ENCODE measurements around the gene DAAM2. TPM values are rescaled to one million over a fixed set of nuclear protein-coding genes. Genes with fewer than 3 reads are reported as not detected.
A peak's percentile ranks its signal among the peaks of the same experiment; 100 is the strongest.

Gene DAAM2
- total and polyA plus RNA-seq, 4 donors, result 1.9 to 17.0 (median 4.4) TPM

- WGBS, result 96% methylated on average over 3 of the region's 3 CpGs
- Histone ChIP-seq H3K27me3 (ENCODE audit: control insufficient read depth in 4 of 4, insufficient read depth in 4 of 4, low read length in 3 of 4) (no peaks in the 10 kb centered on the region), H3K4me3 (ENCODE audit: low read depth in 1 of 3, low read length in 3 of 3) (no peak overlapping the region), H3K9ac (ENCODE audit: low read depth in 1 of 2, low read length in 2 of 2) (no peak overlapping the region), H3K27ac (ENCODE audit: low read depth in 1 of 2, low read length in 2 of 2) (no peak overlapping the region), H3K36me3 (ENCODE audit: control insufficient read depth in 4 of 4, insufficient read depth in 3 of 4, low read depth in 1 of 4, low read length in 3 of 4) (peaks cover 0 to 15% (median 6%) of the 10 kb centered on the region in 4 donors), H3K4me1 (ENCODE audit: control insufficient read depth in 4 of 4, insufficient read depth in 4 of 4, low read length in 3 of 4) (no peaks in the 10 kb centered on the region), H3K9me3 (ENCODE audit: control insufficient read depth in 4 of 4, low read length in 3 of 4) (no peaks in the 10 kb centered on the region)
- DNase-seq (ENCODE audit: low spot score), result no peak
- TF ChIP-seq ATF3 (IDR thresholded peaks at IDR 0.05) (no peak), RAD21 (IDR thresholded peaks at IDR 0.05) (peak in 1 of 2 donors; percentile 27), GABPA (IDR thresholded peaks at IDR 0.05 in 1 of 2, conservative IDR thresholded peaks at IDR 0.05 in 1 of 2) (no peak), SP1 (IDR thresholded peaks at IDR 0.05) (no peak), REST (IDR thresholded peaks at IDR 0.05) (no peak), RXRA (IDR thresholded peaks at IDR 0.05) (no peak), HNF4A (conservative IDR thresholded peaks at IDR 0.05) (no peak), TAF1 (conservative IDR thresholded peaks at IDR 0.05) (no peak)
These were observed 78.8 kb downstream of the DAAM2 start for GRCh38 chr6:39870950-39871349.

GRCh38 chr6:39873439-39873838, 81.3 kb downstream of the DAAM2 start:
- H3K9me3 ChIP-seq (ENCODE audit: control insufficient read depth in 4 of 4, low read length in 3 of 4), result no peaks in the 10 kb centered on the region
- no peaks in the 10 kb centered on the region for H3K27me3 ChIP-seq (ENCODE audit: control insufficient read depth in 4 of 4, insufficient read depth in 4 of 4, low read length in 3 of 4)
- H3K9ac ChIP-seq (ENCODE audit: low read depth in 1 of 2, low read length in 2 of 2), result no peak overlapping the region
- no peak for DNase-seq (ENCODE audit: low spot score)
- no peak for TF ChIP-seq SP1 (IDR thresholded peaks at IDR 0.05)
- no peak for TF ChIP-seq RAD21 (IDR thresholded peaks at IDR 0.05)
- TF ChIP-seq HNF4A (conservative IDR thresholded peaks at IDR 0.05), result no peak
- TF ChIP-seq EGR1 (IDR thresholded peaks at IDR 0.05; ENCODE audit: low read depth in 2 of 2), result no peak
- no peak for TF ChIP-seq ATF3 (IDR thresholded peaks at IDR 0.05)
- TF ChIP-seq HNF4G (IDR thresholded peaks at IDR 0.05), result no peak
- no peak for TF ChIP-seq MAX (IDR thresholded peaks at IDR 0.05)
- TF ChIP-seq JUND (IDR thresholded peaks at IDR 0.05), result no peak
- no peak for TF ChIP-seq TAF1 (conservative IDR thresholded peaks at IDR 0.05)
- no peak for TF ChIP-seq YY1 (IDR thresholded peaks at IDR 0.05)
- H3K36me3 ChIP-seq (ENCODE audit: control insufficient read depth in 4 of 4, insufficient read depth in 3 of 4, low read depth in 1 of 4, low read length in 3 of 4), result peaks cover 0 to 12% (median 5%) of the 10 kb centered on the region in 4 donors
- H3K4me1 ChIP-seq (ENCODE audit: control insufficient read depth in 4 of 4, insufficient read depth in 4 of 4, low read length in 3 of 4), result no peaks in the 10 kb centered on the region
- WGBS, result 93% methylated on average over 3 of the region's 3 CpGs
- no peak overlapping the region for H3K27ac ChIP-seq (ENCODE audit: low read depth in 1 of 2, low read length in 2 of 2)
- no peak overlapping the region for H3K4me3 ChIP-seq (ENCODE audit: low read depth in 1 of 3, low read length in 3 of 3)

GRCh38 chr6:39876111-39876510, 83.9 kb downstream of the DAAM2 start:
- Histone ChIP-seq H3K36me3 (ENCODE audit: control insufficient read depth in 4 of 4, insufficient read depth in 3 of 4, low read depth in 1 of 4, low read length in 3 of 4) (peaks cover 0 to 12% (median 4%) of the 10 kb centered on the region in 4 donors), H3K27ac (ENCODE audit: low read depth in 1 of 2, low read length in 2 of 2) (no peak overlapping the region), H3K9ac (ENCODE audit: low read depth in 1 of 2, low read length in 2 of 2) (no peak overlapping the region), H3K9me3 (ENCODE audit: control insufficient read depth in 4 of 4, low read length in 3 of 4) (no peaks in the 10 kb centered on the region), H3K4me3 (ENCODE audit: low read depth in 1 of 3, low read length in 3 of 3) (no peak overlapping the region), H3K27me3 (ENCODE audit: control insufficient read depth in 4 of 4, insufficient read depth in 4 of 4, low read length in 3 of 4) (no peaks in the 10 kb centered on the region), H3K4me1 (ENCODE audit: control insufficient read depth in 4 of 4, insufficient read depth in 4 of 4, low read length in 3 of 4) (peaks cover 0 to 5% (median 1%) of the 10 kb centered on the region in 4 donors)
- DNase-seq (ENCODE audit: low spot score), result no peak
- TF ChIP-seq RXRA (IDR thresholded peaks at IDR 0.05), result no peak
- TF ChIP-seq RAD21 (IDR thresholded peaks at IDR 0.05), result no peak
- TF ChIP-seq ZBTB33 (IDR thresholded peaks at IDR 0.05), result no peak
- no peak for TF ChIP-seq CTCF (IDR thresholded peaks at IDR 0.05; ENCODE audit: low read depth, low read length, missing input control)
- TF ChIP-seq SP1 (IDR thresholded peaks at IDR 0.05), result no peak
- TF ChIP-seq TAF1 (conservative IDR thresholded peaks at IDR 0.05), result no peak
- no peak for TF ChIP-seq NR2F2 (IDR thresholded peaks at IDR 0.05)

All from liver (tissue), 9 donors.